ENCODE data around the gene CHML. TPM values are rescaled to one million over a fixed set of nuclear protein-coding genes. Genes with fewer than 3 reads are reported as not detected.

CHML gene
- total RNA-seq, 2 donors from 2014 or later: 4.9 to 11.2 TPM

- no peak for DNase-seq (ENCODE audit: low spot score)
- intact Hi-C loops (cut with DNase I): no loop called here
These were observed 9.7 kb downstream of the CHML start for GRCh38 chr1:241630476-241630875.

GRCh38 chr1:241630005-241630404 is 10.2 kb downstream of the CHML start:
- intact Hi-C loops (cut with DNase I): no loop called here
- DNase-seq (ENCODE audit: low spot score): no peak

- intact Hi-C loops (cut with DNase I): no loop called here
These were observed 12.5 kb downstream of the CHML start for GRCh38 chr1:241627453-241628259.

GRCh38 chr1:241624935-241625334 is 15.2 kb downstream of the CHML start:
- no peak for DNase-seq (ENCODE audit: low spot score)
- intact Hi-C loops (cut with DNase I): no loop called here

More at GRCh38 chr1:241627453-241628259, 12.5 kb downstream of the CHML start:
- no peak for DNase-seq (ENCODE audit: low spot score)

GRCh38 chr1:241622669-241623068 is 17.5 kb downstream of the CHML start:
- no peak for DNase-seq (ENCODE audit: low spot score)
- intact Hi-C loops (cut with DNase I): no loop called here

- intact Hi-C loops (cut with DNase I): no loop called here
- DNase-seq (ENCODE audit: low spot score): no peak
These were observed 22.7 kb downstream of the CHML start for GRCh38 chr1:241617426-241617825.

- no peak for DNase-seq (ENCODE audit: low spot score)
- intact Hi-C loops (cut with DNase I): no loop called here
These were observed 24.9 kb downstream of the CHML start for GRCh38 chr1:241615043-241615974.

GRCh38 chr1:241614572-241614971 is 25.6 kb downstream of the CHML start:
- DNase-seq (ENCODE audit: low spot score): no peak
- intact Hi-C loops (cut with DNase I): no loop called here

GRCh38 chr1:241614144-241614543 is 26.0 kb downstream of the CHML start:
- no peak for DNase-seq (ENCODE audit: low spot score)
- intact Hi-C loops (cut with DNase I): no loop called here

GRCh38 chr1:241612533-241613477 is 27.4 kb downstream of the CHML start:
- intact Hi-C loops (cut with DNase I): no loop called here
- no peak for DNase-seq (ENCODE audit: low spot score)

GRCh38 chr1:241611736-241612135 is 28.4 kb downstream of the CHML start:
- intact Hi-C loops (cut with DNase I): no loop called here

GRCh38 chr1:241611063-241611462 is 29.1 kb downstream of the CHML start:
- intact Hi-C loops (cut with DNase I): no loop called here
- no peak for DNase-seq (ENCODE audit: low spot score)

More at GRCh38 chr1:241611736-241612135, 28.4 kb downstream of the CHML start:
- DNase-seq (ENCODE audit: low spot score): no peak

- DNase-seq (ENCODE audit: low spot score): no peak
- intact Hi-C loops (cut with DNase I): no loop called here
These were observed 29.9 kb downstream of the CHML start for GRCh38 chr1:241610056-241610815.

- intact Hi-C loops (cut with DNase I): loop anchor here (10.0 kb wide), 2 partner anchors 246 to 406 kb away; no protein-coding TSS in a partner anchor
- DNase-seq (ENCODE audit: low spot score): no peak
These were observed 31.7 kb downstream of the CHML start for GRCh38 chr1:241608379-241609033.

- no peak for DNase-seq (ENCODE audit: low spot score)
- intact Hi-C loops (cut with DNase I): loop anchor here (10.0 kb wide), 2 partner anchors 247 to 407 kb away; no protein-coding TSS in a partner anchor
These were observed 32.7 kb downstream of the CHML start for GRCh38 chr1:241607497-241607896.

GRCh38 chr1:241606544-241606943 is 33.6 kb downstream of the CHML start:
- no peak for DNase-seq (ENCODE audit: low spot score)
- intact Hi-C loops (cut with DNase I): loop anchor here (10.0 kb wide), 2 partner anchors 248 to 408 kb away; no protein-coding TSS in a partner anchor

GRCh38 chr1:241605146-241605805 is 34.9 kb downstream of the CHML start:
- DNase-seq (ENCODE audit: low spot score): no peak
- intact Hi-C loops (cut with DNase I): loop anchor here (10.0 kb wide), 2 partner anchors 250 to 410 kb away; no protein-coding TSS in a partner anchor

Data from posterior vena cava (tissue), 2 donors.